Peyer's patch (tissue), 4 donors: ENCODE data around the gene UBE2H.
"Not testable (repeated sequence)": the region's sequence is repeated elsewhere in the genome, so short reads cannot be mapped to it uniquely, and the experiment has no call there.

Source experiments
- POLR2A ChIP-seq, 2 donors: fragments of 450-650 bp; IDR thresholded peaks; one replicate each; pipeline ENCODE4 v1.5.1; 2017; ENCODE audit warnings: antibody characterized with exemption in 2 of 2, mild to moderate bottlenecking in 2 of 2, moderate library complexity in 2 of 2
- TF ChIP-seq, protein P1 (sequence below), 6 experiments: fragments of 450-650 bp in 4 of 6; fragments of 200-600 bp in 2 of 6; sonication (generic) in 1 of 6; IDR thresholded peaks; one replicate each; pipeline ENCODE4 v1.5.1; 2017 to 2019; ENCODE audit warnings: antibody characterized with exemption in 6 of 6, mild to moderate bottlenecking in 3 of 6, moderate library complexity in 1 of 6

DNA sequence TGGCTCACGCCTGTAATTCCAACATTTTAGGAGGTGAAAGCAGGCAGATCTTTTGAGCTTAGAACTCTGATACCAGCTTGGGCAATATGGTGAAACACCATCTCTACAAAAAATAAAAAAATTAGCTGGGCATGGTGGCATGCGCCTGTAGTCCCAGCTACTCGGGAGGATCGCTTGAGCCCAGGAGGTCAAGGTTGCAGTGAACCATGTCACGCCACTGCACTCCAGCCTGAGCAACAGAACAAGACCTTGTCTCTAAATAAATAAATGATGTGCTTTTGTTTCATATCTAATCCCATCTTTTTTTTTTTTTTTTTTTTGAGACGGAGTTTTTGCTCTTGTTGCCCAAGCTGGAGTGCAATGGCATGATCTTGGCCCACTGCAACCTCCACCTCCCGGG is 58.6 kb downstream of the UBE2H start:
- TF ChIP-seq, protein P1, sequence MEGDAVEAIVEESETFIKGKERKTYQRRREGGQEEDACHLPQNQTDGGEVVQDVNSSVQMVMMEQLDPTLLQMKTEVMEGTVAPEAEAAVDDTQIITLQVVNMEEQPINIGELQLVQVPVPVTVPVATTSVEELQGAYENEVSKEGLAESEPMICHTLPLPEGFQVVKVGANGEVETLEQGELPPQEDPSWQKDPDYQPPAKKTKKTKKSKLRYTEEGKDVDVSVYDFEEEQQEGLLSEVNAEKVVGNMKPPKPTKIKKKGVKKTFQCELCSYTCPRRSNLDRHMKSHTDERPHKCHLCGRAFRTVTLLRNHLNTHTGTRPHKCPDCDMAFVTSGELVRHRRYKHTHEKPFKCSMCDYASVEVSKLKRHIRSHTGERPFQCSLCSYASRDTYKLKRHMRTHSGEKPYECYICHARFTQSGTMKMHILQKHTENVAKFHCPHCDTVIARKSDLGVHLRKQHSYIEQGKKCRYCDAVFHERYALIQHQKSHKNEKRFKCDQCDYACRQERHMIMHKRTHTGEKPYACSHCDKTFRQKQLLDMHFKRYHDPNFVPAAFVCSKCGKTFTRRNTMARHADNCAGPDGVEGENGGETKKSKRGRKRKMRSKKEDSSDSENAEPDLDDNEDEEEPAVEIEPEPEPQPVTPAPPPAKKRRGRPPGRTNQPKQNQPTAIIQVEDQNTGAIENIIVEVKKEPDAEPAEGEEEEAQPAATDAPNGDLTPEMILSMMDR (IDR thresholded peaks at IDR 0.05) = not testable (repeated sequence)
- not testable (repeated sequence) for TF ChIP-seq POLR2A (IDR thresholded peaks at IDR 0.05)
